Body of pancreas (tissue), 4 donors: ENCODE data around the gene AMBRA1. TPM values are rescaled to one million over a fixed set of nuclear protein-coding genes. Genes with fewer than 3 reads are reported as not detected.

Source experiments
- ATAC-seq: fragments of 150-250 bp; one replicate; pipeline ENCODE4 v1.9.1; 2016
- DNase-seq, 4 donors: peaks; one replicate each; pipeline ENCODE4 v3.0.0-alpha.2; 2019
- H3K27ac ChIP-seq, 4 donors: fragments of 200-600 bp; sonication (generic); 1 replicate in 3 of 4; 2 replicates in 1 of 4; pipeline versions ENCODE4 v1.5.1 to v1.6.1; 2016 to 2019; ENCODE audit warnings: mild to moderate bottlenecking in 1 of 4, mixed read lengths in 1 of 4, moderate library complexity in 1 of 4
- H3K27me3 ChIP-seq, 2 donors: fragments of 200-600 bp; sonication (generic); one replicate each; pipeline ENCODE4 v1.6.0; 2016; ENCODE audit warnings: mild to moderate bottlenecking in 1 of 2
- H3K36me3 ChIP-seq, 2 donors: fragments of 200-600 bp; sonication (generic); replicated peaks in 1 of 2; 2 replicates each; pipeline ENCODE4 v1.5.1; 2016; ENCODE audit warnings: low read depth in 2 of 2; ENCODE audit not compliant: insufficient read depth in 1 of 2
- H3K4me1 ChIP-seq: fragments of 200-600 bp; sonication (generic); one replicate; pipeline ENCODE4 v1.6.0; 2016
- H3K4me3 ChIP-seq, 2 donors: fragments of 200-600 bp; sonication (generic); 1 replicate in 1 of 2; 2 replicates in 1 of 2; pipeline ENCODE4 v1.5.1; 2016 to 2019
- H3K9me3 ChIP-seq, 3 donors: fragments of 200-600 bp; sonication (generic); 1 replicate in 2 of 3; 2 replicates in 1 of 3; pipeline ENCODE4 v1.5.1; 2016
- POLR2A ChIP-seq, 3 donors: fragments of 450-650 bp; IDR thresholded peaks; one replicate each; pipeline ENCODE4 v1.6.1; 2016; ENCODE audit warnings: antibody characterized with exemption in 3 of 3, mild to moderate bottlenecking in 2 of 3
- WGBS, 2 donors: methylation state at CpG; one replicate each; pipeline ENCODE4 v1.1.5; 2017; 5-methylcytosine and 5-hydroxymethylcytosine counted together
- intact Hi-C: fragments of 100-400 bp; cut with DNase I; formaldehyde crosslinking; loops from one replicate; pipeline ENCODE4 v1.15.1; 2023
- total RNA-seq, 2 donors: library from RNA; depleted of rRNA; stranded (reverse); fragments of >200 nt; gene quantifications; one replicate each; pipeline ENCODE4 v1.1.0, GENCODE V29; 2016
- TF ChIP-seq, protein P1 (sequence below), 7 experiments: fragments of 450-650 bp in 4 of 7; fragments of 200-600 bp in 3 of 7; sonication (generic) in 3 of 7; IDR thresholded peaks; one replicate each; pipeline ENCODE4 v1.5.1; 2016 to 2019; ENCODE audit warnings: antibody characterized with exemption in 7 of 7

Gene AMBRA1
- total RNA-seq, 2 donors from 2014 or later: 17.6 to 43.2 TPM

DNA sequence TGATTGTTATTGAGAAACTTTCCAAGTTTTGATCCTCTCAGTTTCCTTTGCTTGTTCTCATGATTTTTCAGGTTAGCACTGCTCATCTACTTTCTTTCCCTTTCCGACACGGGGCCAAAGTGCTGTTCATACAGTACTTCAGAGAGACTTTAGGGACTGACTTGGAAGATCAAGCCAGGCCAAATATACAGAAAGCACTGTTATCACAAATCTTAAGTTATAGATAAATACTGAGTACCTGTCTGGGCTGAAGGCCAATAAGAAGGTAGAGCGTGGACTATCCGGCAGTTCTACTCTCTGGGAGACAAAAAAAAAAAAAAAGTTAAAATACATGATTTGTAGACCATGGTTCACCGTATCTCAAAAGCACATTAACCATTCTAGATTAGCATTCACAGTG lies 46.2 kb downstream of the AMBRA1 start:
- TF ChIP-seq POLR2A (IDR thresholded peaks at IDR 0.05): no peak
- TF ChIP-seq, protein P1, sequence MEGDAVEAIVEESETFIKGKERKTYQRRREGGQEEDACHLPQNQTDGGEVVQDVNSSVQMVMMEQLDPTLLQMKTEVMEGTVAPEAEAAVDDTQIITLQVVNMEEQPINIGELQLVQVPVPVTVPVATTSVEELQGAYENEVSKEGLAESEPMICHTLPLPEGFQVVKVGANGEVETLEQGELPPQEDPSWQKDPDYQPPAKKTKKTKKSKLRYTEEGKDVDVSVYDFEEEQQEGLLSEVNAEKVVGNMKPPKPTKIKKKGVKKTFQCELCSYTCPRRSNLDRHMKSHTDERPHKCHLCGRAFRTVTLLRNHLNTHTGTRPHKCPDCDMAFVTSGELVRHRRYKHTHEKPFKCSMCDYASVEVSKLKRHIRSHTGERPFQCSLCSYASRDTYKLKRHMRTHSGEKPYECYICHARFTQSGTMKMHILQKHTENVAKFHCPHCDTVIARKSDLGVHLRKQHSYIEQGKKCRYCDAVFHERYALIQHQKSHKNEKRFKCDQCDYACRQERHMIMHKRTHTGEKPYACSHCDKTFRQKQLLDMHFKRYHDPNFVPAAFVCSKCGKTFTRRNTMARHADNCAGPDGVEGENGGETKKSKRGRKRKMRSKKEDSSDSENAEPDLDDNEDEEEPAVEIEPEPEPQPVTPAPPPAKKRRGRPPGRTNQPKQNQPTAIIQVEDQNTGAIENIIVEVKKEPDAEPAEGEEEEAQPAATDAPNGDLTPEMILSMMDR (IDR thresholded peaks at IDR 0.05): no peak
- no peak overlapping the region for H3K27ac ChIP-seq
- peaks cover 0 to 25% of the 10 kb centered on the region in 2 donors for H3K36me3 ChIP-seq
- intact Hi-C loops: no loop called here
- 23 to 38% methylated on average over 5 of the region's 5 CpGs for WGBS, 2 donors
- H3K4me3 ChIP-seq: no peak overlapping the region
- no peaks in the 10 kb centered on the region for H3K9me3 ChIP-seq
- H3K4me1 ChIP-seq: peaks cover 13% of the 10 kb centered on the region
- no peak for ATAC-seq
- no peak for DNase-seq
- H3K27me3 ChIP-seq: no peaks in the 10 kb centered on the region

DNA sequence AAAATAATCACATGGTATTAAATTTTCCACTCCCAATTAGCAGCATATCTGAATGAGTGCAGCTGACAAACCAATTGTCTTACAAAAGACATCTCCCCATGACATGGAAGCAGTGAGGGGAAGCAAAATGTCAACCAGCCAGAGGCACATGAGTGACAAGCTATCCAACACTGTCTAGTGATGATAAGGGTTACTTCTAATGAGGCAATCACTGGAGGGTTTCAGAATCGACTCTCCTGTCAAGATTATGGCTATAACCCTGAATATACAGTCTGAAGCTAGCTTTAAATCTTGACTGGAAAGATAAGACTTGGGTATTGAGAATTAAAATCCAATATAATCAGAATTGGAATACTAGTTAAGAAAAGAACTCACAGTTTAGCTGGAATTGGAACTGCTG lies 50.3 kb downstream of the AMBRA1 start:
- no peaks in the 10 kb centered on the region for H3K9me3 ChIP-seq
- no peaks in the 10 kb centered on the region for H3K27me3 ChIP-seq
- H3K4me1 ChIP-seq: peaks cover 25% of the 10 kb centered on the region
- intact Hi-C loops: no loop called here
- no peak overlapping the region for H3K27ac ChIP-seq
- DNase-seq: no peak
- no peak overlapping the region for H3K4me3 ChIP-seq
- TF ChIP-seq, protein P1 (IDR thresholded peaks at IDR 0.05): no peak
- TF ChIP-seq POLR2A (IDR thresholded peaks at IDR 0.05): no peak
- 41 to 58% methylated on average over 1 of the region's 1 CpG for WGBS, 2 donors
- ATAC-seq: no peak
- peaks cover 0 to 28% of the 10 kb centered on the region in 2 donors for H3K36me3 ChIP-seq

DNA sequence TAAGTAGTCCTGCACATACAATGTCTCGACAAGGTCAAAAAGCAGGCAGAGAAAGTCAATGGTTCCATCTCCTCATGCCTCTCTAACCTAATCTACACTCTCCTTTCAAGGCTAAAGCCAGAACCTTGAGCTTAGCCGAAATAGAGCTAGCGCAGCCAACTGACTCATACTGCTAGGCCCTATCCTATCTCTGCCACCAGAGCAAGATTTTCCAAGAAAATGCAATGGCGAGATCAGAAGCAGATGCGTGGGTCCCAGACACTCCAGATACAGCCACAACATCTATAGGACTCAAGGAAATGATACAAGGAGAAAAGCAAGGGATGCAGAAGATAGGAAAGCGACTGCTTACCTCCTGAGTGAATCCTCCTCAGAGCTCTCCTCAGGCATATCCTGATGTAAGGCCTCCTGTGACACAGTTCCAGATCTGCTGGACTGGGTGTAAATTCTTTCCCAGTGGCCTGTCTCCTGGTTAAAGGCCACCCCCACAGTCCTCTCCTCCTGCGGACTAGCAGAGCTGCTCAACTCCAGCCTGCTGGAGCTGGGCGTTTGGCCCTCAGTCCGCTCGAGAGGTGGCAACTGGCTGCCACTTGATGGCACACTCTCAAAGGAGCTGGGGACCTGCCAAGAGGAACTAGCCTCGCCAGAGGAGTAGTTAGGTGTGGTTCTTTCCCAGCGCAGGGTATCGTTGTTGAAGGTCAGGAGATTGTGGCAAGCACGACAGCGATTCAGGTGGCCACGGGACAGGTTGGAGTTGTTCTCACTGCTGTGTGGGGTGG lies 52.0 kb downstream of the AMBRA1 start:
- 29 to 33% methylated on average over 14 to 16 of the region's 16 CpGs for WGBS, 2 donors
- no peaks in the 10 kb centered on the region for H3K27me3 ChIP-seq
- intact Hi-C loops: no loop called here
- H3K4me1 ChIP-seq: peaks cover 14% of the 10 kb centered on the region
- ATAC-seq (peak; percentile 94), DNase-seq (peak; percentile 88 to 94 (median 93))
- TF ChIP-seq, protein P1 (IDR thresholded peaks at IDR 0.05): peak in 4 of 7 experiments; percentile 32 to 45 (median 40)
- TF ChIP-seq POLR2A (IDR thresholded peaks at IDR 0.05): peak in 2 of 3 donors; percentile 13
- no peaks in the 10 kb centered on the region for H3K9me3 ChIP-seq
- H3K27ac ChIP-seq: peak overlapping the region; percentile 51 to 73 (median 72)
- H3K4me3 ChIP-seq: no peak overlapping the region
- peaks cover 0 to 28% of the 10 kb centered on the region in 2 donors for H3K36me3 ChIP-seq

DNA sequence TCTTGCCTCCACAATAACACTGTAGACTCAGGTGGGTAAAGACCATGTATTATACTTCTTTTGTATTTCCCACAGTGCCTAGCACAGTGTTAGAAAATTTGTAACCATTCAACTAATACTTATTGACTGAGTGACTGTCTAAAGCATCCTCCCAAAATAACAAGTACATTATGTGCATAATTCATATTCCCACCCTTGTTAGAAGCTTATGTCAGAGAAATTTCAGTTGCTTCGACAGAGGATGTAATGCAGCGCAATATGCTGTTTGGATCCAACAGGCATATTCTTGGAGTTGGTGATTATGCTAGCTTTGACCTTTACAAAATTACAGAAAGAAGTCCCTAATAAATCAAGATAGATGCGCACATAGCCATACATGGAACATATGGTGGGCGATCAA lies 53.0 kb downstream of the AMBRA1 start:
- TF ChIP-seq, protein P1 (IDR thresholded peaks at IDR 0.05): no peak
- no peak for TF ChIP-seq POLR2A (IDR thresholded peaks at IDR 0.05)

More for the DNA sequence above, 53.0 kb downstream of the AMBRA1 start:
- Histone ChIP-seq H3K36me3 (peaks cover 0 to 23% of the 10 kb centered on the region in 2 donors), H3K9me3 (no peaks in the 10 kb centered on the region), H3K27ac (no peak overlapping the region), H3K4me1 (peaks cover 14% of the 10 kb centered on the region), H3K4me3 (no peak overlapping the region), H3K27me3 (no peaks in the 10 kb centered on the region)
- DNase-seq (no peak), ATAC-seq (no peak)
- 99% methylated on average over 4 of the region's 4 CpGs for WGBS, 2 donors
- intact Hi-C loops: no loop called here
